ENCODE measurements around the gene ORM2. TPM values are rescaled to one million over a fixed set of nuclear protein-coding genes. Genes with fewer than 3 reads are reported as not detected.

Gene ORM2
- total RNA-seq, 1 donor from 2014 or later: not detected

GRCh38 chr9:114370251-114370967 lies 40.7 kb downstream of the ORM2 start:
- FAIRE-seq: no peak
- Histone ChIP-seq H3K27ac (ENCODE audit: low read depth, low read length) (no peak overlapping the region), H3K9ac (ENCODE audit: low read length) (no peak overlapping the region), H3K4me3 (ENCODE audit: insufficient read depth, low read depth, low read length) (no peak overlapping the region), H3K4me2 (ENCODE audit: low read length) (no peak overlapping the region), H3K4me1 (ENCODE audit: insufficient read depth, low read length) (peaks cover 19% of the 10 kb centered on the region), H2AFZ (ENCODE audit: low read depth, low read length) (no peak overlapping the region), H3K79me2 (ENCODE audit: insufficient read depth, low read length) (no peaks in the 10 kb centered on the region), H4K20me1 (ENCODE audit: insufficient read depth, low read length) (peaks cover 5% of the 10 kb centered on the region), H3K36me3 (ENCODE audit: insufficient read depth, low read length) (peaks cover 2% of the 10 kb centered on the region), H3K27me3 (ENCODE audit: insufficient read depth, low read length) (no peaks in the 10 kb centered on the region), H3K9me3 (ENCODE audit: insufficient read depth, low read depth, low read length) (no peaks in the 10 kb centered on the region)
- Mint-ChIP-seq H3K27ac (ENCODE audit: unreplicated experiment) (no peak overlapping the region), H3K27me3 (ENCODE audit: low read depth, unreplicated experiment) (no peaks in the 10 kb centered on the region), H3K9me3 (ENCODE audit: unreplicated experiment) (peaks cover 1% of the 10 kb centered on the region), H3K4me3 (ENCODE audit: unreplicated experiment) (no peak overlapping the region), H3K36me3 (ENCODE audit: low read depth, unreplicated experiment) (peaks cover 21% of the 10 kb centered on the region), H3K4me1 (ENCODE audit: low read depth, unreplicated experiment) (peaks cover 11% of the 10 kb centered on the region)
- TF ChIP-seq, protein P1, sequence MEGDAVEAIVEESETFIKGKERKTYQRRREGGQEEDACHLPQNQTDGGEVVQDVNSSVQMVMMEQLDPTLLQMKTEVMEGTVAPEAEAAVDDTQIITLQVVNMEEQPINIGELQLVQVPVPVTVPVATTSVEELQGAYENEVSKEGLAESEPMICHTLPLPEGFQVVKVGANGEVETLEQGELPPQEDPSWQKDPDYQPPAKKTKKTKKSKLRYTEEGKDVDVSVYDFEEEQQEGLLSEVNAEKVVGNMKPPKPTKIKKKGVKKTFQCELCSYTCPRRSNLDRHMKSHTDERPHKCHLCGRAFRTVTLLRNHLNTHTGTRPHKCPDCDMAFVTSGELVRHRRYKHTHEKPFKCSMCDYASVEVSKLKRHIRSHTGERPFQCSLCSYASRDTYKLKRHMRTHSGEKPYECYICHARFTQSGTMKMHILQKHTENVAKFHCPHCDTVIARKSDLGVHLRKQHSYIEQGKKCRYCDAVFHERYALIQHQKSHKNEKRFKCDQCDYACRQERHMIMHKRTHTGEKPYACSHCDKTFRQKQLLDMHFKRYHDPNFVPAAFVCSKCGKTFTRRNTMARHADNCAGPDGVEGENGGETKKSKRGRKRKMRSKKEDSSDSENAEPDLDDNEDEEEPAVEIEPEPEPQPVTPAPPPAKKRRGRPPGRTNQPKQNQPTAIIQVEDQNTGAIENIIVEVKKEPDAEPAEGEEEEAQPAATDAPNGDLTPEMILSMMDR (IDR thresholded peaks at IDR 0.05; ENCODE audit: insufficient read depth, low read depth, low read length): no peak
- TF ChIP-seq EZH2 (IDR thresholded peaks at IDR 0.05; ENCODE audit: insufficient read depth, low read length): no peak
- no peak for DNase-seq (ENCODE audit: low read depth)

GRCh38 chr9:114370968-114371320 lies 41.3 kb downstream of the ORM2 start:
- FAIRE-seq: no peak
- no peak for TF ChIP-seq EZH2 (IDR thresholded peaks at IDR 0.05; ENCODE audit: insufficient read depth, low read length)
- TF ChIP-seq, protein P1 (IDR thresholded peaks at IDR 0.05; ENCODE audit: insufficient read depth, low read depth, low read length): no peak
- Histone ChIP-seq H2AFZ (ENCODE audit: low read depth, low read length) (no peak overlapping the region), H3K27me3 (ENCODE audit: insufficient read depth, low read length) (no peaks in the 10 kb centered on the region), H3K9me3 (ENCODE audit: insufficient read depth, low read depth, low read length) (no peaks in the 10 kb centered on the region), H4K20me1 (ENCODE audit: insufficient read depth, low read length) (peaks cover 5% of the 10 kb centered on the region), H3K27ac (ENCODE audit: low read depth, low read length) (no peak overlapping the region), H3K4me1 (ENCODE audit: insufficient read depth, low read length) (peaks cover 15% of the 10 kb centered on the region), H3K36me3 (ENCODE audit: insufficient read depth, low read length) (peaks cover 2% of the 10 kb centered on the region), H3K9ac (ENCODE audit: low read length) (no peak overlapping the region), H3K79me2 (ENCODE audit: insufficient read depth, low read length) (no peaks in the 10 kb centered on the region), H3K4me2 (ENCODE audit: low read length) (no peak overlapping the region), H3K4me3 (ENCODE audit: insufficient read depth, low read depth, low read length) (no peak overlapping the region)
- Mint-ChIP-seq H3K27ac (ENCODE audit: unreplicated experiment) (no peak overlapping the region), H3K36me3 (ENCODE audit: low read depth, unreplicated experiment) (peaks cover 23% of the 10 kb centered on the region), H3K9me3 (ENCODE audit: unreplicated experiment) (peaks cover 1% of the 10 kb centered on the region), H3K27me3 (ENCODE audit: low read depth, unreplicated experiment) (no peaks in the 10 kb centered on the region), H3K4me1 (ENCODE audit: low read depth, unreplicated experiment) (peaks cover 11% of the 10 kb centered on the region), H3K4me3 (ENCODE audit: unreplicated experiment) (no peak overlapping the region)
- no peak for DNase-seq (ENCODE audit: low read depth)

GRCh38 chr9:114371343-114371944 lies 41.8 kb downstream of the ORM2 start:
- Histone ChIP-seq H3K36me3 (ENCODE audit: insufficient read depth, low read length) (peaks cover 2% of the 10 kb centered on the region), H3K4me3 (ENCODE audit: insufficient read depth, low read depth, low read length) (no peak overlapping the region), H3K9ac (ENCODE audit: low read length) (no peak overlapping the region), H3K27ac (ENCODE audit: low read depth, low read length) (no peak overlapping the region), H4K20me1 (ENCODE audit: insufficient read depth, low read length) (peaks cover 5% of the 10 kb centered on the region), H3K79me2 (ENCODE audit: insufficient read depth, low read length) (no peaks in the 10 kb centered on the region), H3K9me3 (ENCODE audit: insufficient read depth, low read depth, low read length) (no peaks in the 10 kb centered on the region), H3K27me3 (ENCODE audit: insufficient read depth, low read length) (no peaks in the 10 kb centered on the region), H3K4me1 (ENCODE audit: insufficient read depth, low read length) (peaks cover 10% of the 10 kb centered on the region), H2AFZ (ENCODE audit: low read depth, low read length) (no peak overlapping the region), H3K4me2 (ENCODE audit: low read length) (no peak overlapping the region)
- FAIRE-seq: no peak
- Mint-ChIP-seq H3K36me3 (ENCODE audit: low read depth, unreplicated experiment) (peaks cover 23% of the 10 kb centered on the region), H3K4me3 (ENCODE audit: unreplicated experiment) (no peak overlapping the region), H3K9me3 (ENCODE audit: unreplicated experiment) (peaks cover 1% of the 10 kb centered on the region), H3K4me1 (ENCODE audit: low read depth, unreplicated experiment) (peaks cover 8% of the 10 kb centered on the region), H3K27me3 (ENCODE audit: low read depth, unreplicated experiment) (no peaks in the 10 kb centered on the region), H3K27ac (ENCODE audit: unreplicated experiment) (no peak overlapping the region)
- TF ChIP-seq, protein P1 (IDR thresholded peaks at IDR 0.05; ENCODE audit: insufficient read depth, low read depth, low read length): no peak
- no peak for TF ChIP-seq EZH2 (IDR thresholded peaks at IDR 0.05; ENCODE audit: insufficient read depth, low read length)
- no peak for DNase-seq (ENCODE audit: low read depth)

Data from astrocyte (in vitro differentiated cells and primary cell).